ENCODE data around the gene OR1C1. TPM values are rescaled to one million over a fixed set of nuclear protein-coding genes. Genes with fewer than 3 reads are reported as not detected.
"Not testable (repeated sequence)": the region's sequence is repeated elsewhere in the genome, so short reads cannot be mapped to it uniquely, and the experiment has no call there.

OR1C1 gene
- total RNA-seq, 4 donors from 2014 or later: not detected

DNA sequence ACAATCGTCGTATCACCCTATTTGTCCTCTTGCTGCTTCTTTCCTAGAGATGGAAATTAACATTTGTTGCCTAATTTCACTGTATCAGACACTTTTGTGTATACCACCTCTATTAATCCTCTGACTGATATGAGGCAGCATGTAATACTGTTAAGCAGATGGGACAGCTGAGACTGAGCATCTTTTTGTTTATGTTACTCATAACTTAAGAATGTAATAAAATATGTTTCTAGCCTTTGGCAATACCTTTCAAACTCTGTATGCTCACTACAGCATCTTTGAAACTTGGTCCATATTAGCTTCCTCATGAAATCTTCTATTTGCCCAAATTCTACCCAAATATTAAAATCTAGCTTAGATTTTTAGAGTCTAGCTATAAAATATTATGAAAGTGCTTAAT lies 19.6 kb downstream of the OR1C1 start:
- Histone ChIP-seq H3K4me3 (replicated peaks in 1 of 3) (no peak overlapping the region), H3K27me3 (no peaks in the 10 kb centered on the region), H3K4me1 (no peaks in the 10 kb centered on the region), H3K27ac (no peak overlapping the region), H3K36me3 (no peaks in the 10 kb centered on the region), H3K9me3 (no peaks in the 10 kb centered on the region)
- no peak for DNase-seq
- TF ChIP-seq, protein P1, sequence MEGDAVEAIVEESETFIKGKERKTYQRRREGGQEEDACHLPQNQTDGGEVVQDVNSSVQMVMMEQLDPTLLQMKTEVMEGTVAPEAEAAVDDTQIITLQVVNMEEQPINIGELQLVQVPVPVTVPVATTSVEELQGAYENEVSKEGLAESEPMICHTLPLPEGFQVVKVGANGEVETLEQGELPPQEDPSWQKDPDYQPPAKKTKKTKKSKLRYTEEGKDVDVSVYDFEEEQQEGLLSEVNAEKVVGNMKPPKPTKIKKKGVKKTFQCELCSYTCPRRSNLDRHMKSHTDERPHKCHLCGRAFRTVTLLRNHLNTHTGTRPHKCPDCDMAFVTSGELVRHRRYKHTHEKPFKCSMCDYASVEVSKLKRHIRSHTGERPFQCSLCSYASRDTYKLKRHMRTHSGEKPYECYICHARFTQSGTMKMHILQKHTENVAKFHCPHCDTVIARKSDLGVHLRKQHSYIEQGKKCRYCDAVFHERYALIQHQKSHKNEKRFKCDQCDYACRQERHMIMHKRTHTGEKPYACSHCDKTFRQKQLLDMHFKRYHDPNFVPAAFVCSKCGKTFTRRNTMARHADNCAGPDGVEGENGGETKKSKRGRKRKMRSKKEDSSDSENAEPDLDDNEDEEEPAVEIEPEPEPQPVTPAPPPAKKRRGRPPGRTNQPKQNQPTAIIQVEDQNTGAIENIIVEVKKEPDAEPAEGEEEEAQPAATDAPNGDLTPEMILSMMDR (IDR thresholded peaks at IDR 0.05): no peak
- no peak for TF ChIP-seq POLR2A (IDR thresholded peaks at IDR 0.05)
- WGBS, 2 donors: 87 to 96% methylated on average over 2 of the region's 2 CpGs
- intact Hi-C loops (cut with DNase I): no loop called here

DNA sequence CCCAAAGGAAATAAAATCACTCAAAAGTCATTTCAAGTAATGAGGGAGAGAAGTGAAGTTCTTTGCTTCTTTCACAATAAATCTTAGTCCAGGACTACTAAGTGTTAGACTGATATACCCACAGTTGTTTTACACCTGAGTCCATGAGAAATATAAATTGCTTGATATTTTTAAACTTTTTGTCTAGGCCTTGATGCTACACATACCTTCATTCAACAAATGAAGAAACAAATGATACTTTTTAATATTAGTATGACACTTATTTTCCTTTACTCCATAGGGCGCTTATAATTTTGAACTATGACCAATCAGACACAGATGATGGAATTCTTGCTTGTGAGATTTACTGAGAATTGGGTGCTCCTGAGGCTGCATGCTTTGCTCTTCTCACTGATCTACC lies 22.0 kb downstream of the OR1C1 start, which contains the start of gene OR14K1:
Gene OR14K1, plus strand, starts transcription at position 301 of the 400 bp plus-strand sequence. Its CDS starts 0 bp downstream, at position 301.
- Histone ChIP-seq H3K36me3 (no peaks in the 10 kb centered on the region), H3K9me3 (no peaks in the 10 kb centered on the region), H3K4me3 (replicated peaks in 1 of 3) (no peak within 1 kb of the TSS), H3K4me1 (no peaks in the 10 kb centered on the region), H3K27ac (no peak within 1 kb of the TSS), H3K27me3 (no peaks in the 10 kb centered on the region)
- TF ChIP-seq, protein P1 (IDR thresholded peaks at IDR 0.05): no peak
- no peak for TF ChIP-seq POLR2A (IDR thresholded peaks at IDR 0.05)
- intact Hi-C loops (cut with DNase I): no loop called here
- DNase-seq: no peak
- 98 to 100% methylated on average over 1 of the region's 1 CpG for WGBS, 2 donors

DNA sequence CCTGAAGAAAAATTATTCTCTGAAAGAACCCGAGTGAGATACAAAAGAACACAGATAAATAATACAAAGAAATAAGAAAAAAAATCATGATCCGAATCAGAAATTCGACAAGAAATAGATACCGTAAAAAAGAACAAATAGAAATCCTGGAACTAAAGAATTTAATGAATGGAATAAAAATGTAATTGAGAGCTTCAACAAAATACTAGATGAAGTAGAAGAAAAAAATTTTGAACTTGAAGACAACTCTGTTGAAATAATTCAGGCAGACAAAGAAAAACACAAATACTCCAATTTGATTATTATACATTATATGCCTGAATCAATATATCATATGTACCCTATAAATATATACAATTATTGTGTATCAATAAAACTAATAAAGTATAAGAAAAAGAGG lies 39.1 kb downstream of the OR1C1 start:
- Histone ChIP-seq H3K27ac (no peak overlapping the region), H3K9me3 (no peaks in the 10 kb centered on the region), H3K4me1 (no peaks in the 10 kb centered on the region), H3K27me3 (no peaks in the 10 kb centered on the region), H3K36me3 (no peaks in the 10 kb centered on the region), H3K4me3 (replicated peaks in 1 of 3) (no peak overlapping the region)
- DNase-seq: no peak
- 94 to 96% methylated on average over 4 of the region's 4 CpGs for WGBS, 2 donors
- TF ChIP-seq POLR2A (IDR thresholded peaks at IDR 0.05): no peak
- TF ChIP-seq, protein P1 (IDR thresholded peaks at IDR 0.05): no peak
- intact Hi-C loops (cut with DNase I): no loop called here

DNA sequence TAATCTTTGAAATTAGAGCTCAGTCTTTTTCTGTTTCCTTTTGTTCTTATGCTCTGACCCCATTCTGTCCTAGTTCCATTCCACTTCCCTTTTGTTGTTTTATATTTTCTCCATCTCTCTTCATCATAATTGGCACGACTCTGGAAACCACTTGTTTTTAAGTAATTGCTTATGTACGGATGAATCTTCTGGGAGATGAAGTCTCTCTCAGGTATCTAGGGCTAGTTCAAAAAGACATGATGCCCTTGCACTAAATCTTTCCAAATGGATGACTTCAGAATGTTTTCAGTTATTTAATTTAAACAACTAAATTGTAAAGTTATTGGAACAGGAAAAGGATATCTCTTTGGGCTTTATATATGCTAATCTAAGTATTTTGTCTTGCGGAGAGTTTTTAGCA lies 43.8 kb downstream of the OR1C1 start, which contains the start of gene OR6F1:
Gene OR6F1, minus strand, starts transcription at position 101 of the 400 bp plus-strand sequence. CDS start 3,891 bp downstream, outside the sequence.
- WGBS, 2 donors: 84 to 87% methylated on average over 3 of the region's 3 CpGs
- no peak within 1 kb of the TSS for H3K27ac ChIP-seq
- H3K36me3 ChIP-seq: no peaks in the 10 kb centered on the region
- intact Hi-C loops (cut with DNase I): no loop called here
- TF ChIP-seq POLR2A (IDR thresholded peaks at IDR 0.05): no peak
- TF ChIP-seq, protein P1 (IDR thresholded peaks at IDR 0.05): no peak
- H3K4me1 ChIP-seq: no peaks in the 10 kb centered on the region
- H3K4me3 ChIP-seq (replicated peaks in 1 of 3): no peak within 1 kb of the TSS
- DNase-seq: no peak
- H3K27me3 ChIP-seq: no peaks in the 10 kb centered on the region
- no peaks in the 10 kb centered on the region for H3K9me3 ChIP-seq

DNA sequence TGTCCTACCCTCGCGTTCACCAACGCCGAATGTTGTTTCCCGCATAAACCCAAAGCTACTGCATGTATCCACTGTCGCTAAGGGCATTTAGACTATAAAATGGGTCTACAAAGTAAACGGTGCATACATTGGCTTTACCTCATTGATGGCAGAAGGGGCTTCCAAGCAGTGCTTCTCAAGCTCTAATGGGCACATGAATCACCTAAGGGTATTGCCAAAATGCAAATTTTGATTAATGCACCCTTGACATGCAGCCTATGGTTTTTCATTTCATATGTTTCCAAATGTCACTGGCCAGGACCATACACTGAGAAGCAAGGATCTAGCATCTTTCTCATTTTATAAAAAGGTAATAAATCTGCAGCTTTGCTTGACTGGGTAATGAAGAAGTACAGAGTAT lies 46.6 kb downstream of the OR1C1 start:
- H3K9me3 ChIP-seq: no peaks in the 10 kb centered on the region
- intact Hi-C loops (cut with DNase I): no loop called here
- H3K27me3 ChIP-seq: no peaks in the 10 kb centered on the region
- H3K27ac ChIP-seq: no peak overlapping the region
- 90 to 96% methylated on average over 7 of the region's 7 CpGs for WGBS, 2 donors
- no peaks in the 10 kb centered on the region for H3K4me1 ChIP-seq
- TF ChIP-seq, protein P1 (IDR thresholded peaks at IDR 0.05): no peak
- no peaks in the 10 kb centered on the region for H3K36me3 ChIP-seq
- no peak for DNase-seq
- H3K4me3 ChIP-seq (replicated peaks in 1 of 3): no peak overlapping the region

- intact Hi-C loops (cut with DNase I); H3K27me3 ChIP-seq; H3K9me3 ChIP-seq; DNase-seq; H3K27ac ChIP-seq; H3K4me3 ChIP-seq (replicated peaks in 1 of 3); H3K36me3 ChIP-seq; H3K4me1 ChIP-seq: not testable (repeated sequence)
- 95 to 96% methylated on average over 8 of the region's 8 CpGs for WGBS, 2 donors
Measured at GRCh38 chr1:247710681-247711080, 49.7 kb downstream of the OR1C1 start.

Data from thyroid gland (tissue), 4 donors.